Measurements from ENCODE around the gene SPSB1. TPM values are rescaled to one million over a fixed set of nuclear protein-coding genes. Genes with fewer than 3 reads are reported as not detected.

SPSB1 gene
- total and polyA plus RNA-seq, 2 experiments from 2014 or later = 2.4 to 6.8 TPM

DNA sequence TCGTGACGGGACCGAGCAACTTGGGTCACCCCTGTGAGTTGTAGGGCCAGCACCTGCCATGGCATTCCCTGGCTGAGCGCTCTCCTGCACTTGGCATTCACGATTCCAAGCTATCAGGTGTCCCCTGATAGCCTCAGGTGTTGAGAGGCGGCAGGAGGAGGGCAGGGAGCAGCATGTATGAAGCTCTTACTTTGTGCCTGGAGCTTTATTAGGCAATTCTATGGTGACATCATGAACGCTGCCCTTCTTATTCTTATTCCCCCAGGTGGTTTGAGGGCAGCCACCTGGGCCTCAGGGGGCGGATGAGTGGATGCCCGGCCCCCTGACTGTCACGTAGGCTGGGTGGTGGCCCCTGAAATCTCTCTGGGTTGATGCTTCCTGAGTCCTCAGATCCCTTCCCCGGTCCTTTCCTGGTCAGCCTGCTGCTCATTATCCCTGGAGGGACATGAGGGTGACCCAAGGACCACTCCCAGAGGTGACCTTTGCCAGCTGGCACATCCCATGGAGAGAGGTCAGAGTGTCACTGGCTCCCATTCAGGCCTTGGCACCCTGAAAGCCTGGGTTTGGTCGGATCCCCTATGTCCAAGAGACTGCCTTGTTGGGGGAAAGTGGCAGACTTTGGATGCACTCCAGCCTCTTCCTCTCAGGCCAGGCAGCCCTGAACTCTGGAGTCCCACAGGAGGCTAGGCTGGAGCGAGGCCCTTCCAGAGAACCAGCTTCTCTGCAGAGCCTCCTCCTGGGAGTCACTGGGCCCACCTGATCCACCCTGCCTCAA is 51.9 kb downstream of the SPSB1 start:
- H3F3A ChIP-seq (replicated peaks; ENCODE audit: low read depth) = no peaks in the 10 kb centered on the region
- no peaks in the 10 kb centered on the region for H3K36me3 ChIP-seq (ENCODE audit: insufficient read depth)
- H3K27me3 ChIP-seq (ENCODE audit: insufficient read depth) = no peaks in the 10 kb centered on the region
- DNase-seq (ENCODE audit: low spot score) = no peak
- Mint-ChIP-seq H3K36me3 (ENCODE audit: low read depth) (no peaks in the 10 kb centered on the region), H3K27ac (no peak overlapping the region), H3K9me3 (peaks cover 9% of the 10 kb centered on the region; the same call in 1 of the 3 replicates), H3K27me3 (ENCODE audit: insufficient read depth, low read depth, poor library complexity) (peaks cover 7% of the 10 kb centered on the region), H3K4me1 (peaks cover 24% of the 10 kb centered on the region), H3K4me3 (no peak overlapping the region)
- H3K9me2 ChIP-seq (ENCODE audit: insufficient read depth) = no peaks in the 10 kb centered on the region
- no peak overlapping the region for H3K4me2 ChIP-seq
- H4K20me1 ChIP-seq (replicated peaks; ENCODE audit: insufficient read depth) = no peaks in the 10 kb centered on the region
- H3K4me1 ChIP-seq (ENCODE audit: insufficient read depth) = peaks cover 7% of the 10 kb centered on the region; the same call in 1 of the 2 replicates
- no peak overlapping the region for H3K4me3 ChIP-seq
- no peak overlapping the region for H2AFZ ChIP-seq
- H3K27ac ChIP-seq (ENCODE audit: low read depth) = no peak overlapping the region
- no peaks in the 10 kb centered on the region for H3K79me2 ChIP-seq (replicated peaks; ENCODE audit: insufficient read depth)
- no peak for ATAC-seq
- TF ChIP-seq JUNB (IDR thresholded peaks at IDR 0.05; ENCODE audit: unreplicated experiment) = no peak
- TF ChIP-seq EZH2 (IDR thresholded peaks at IDR 0.05; ENCODE audit: low read depth, unreplicated experiment) = no peak

DNA sequence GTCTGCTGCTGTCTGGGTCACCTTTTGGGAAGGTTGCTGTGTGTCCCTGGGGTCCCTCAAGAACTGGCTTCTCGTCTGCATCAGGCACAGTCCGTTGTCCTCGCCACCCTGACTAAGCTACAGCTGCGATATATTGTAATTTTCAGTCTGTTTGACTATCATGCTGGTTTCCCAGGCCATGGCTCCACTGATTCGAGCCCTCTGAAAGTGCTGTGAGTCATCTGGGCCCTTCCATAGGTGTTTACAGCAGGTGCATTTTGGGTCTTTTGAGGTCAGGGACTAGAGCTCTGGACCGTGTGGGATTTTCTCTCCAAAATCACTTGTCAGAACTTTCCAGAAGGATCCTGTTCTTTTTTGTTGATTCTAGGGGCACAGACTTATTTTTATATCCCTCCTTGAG is 52.8 kb downstream of the SPSB1 start:
- ATAC-seq (no peak), DNase-seq (ENCODE audit: low spot score) (no peak)
- Histone ChIP-seq H4K20me1 (replicated peaks; ENCODE audit: insufficient read depth) (no peaks in the 10 kb centered on the region), H3K9me2 (ENCODE audit: insufficient read depth) (no peaks in the 10 kb centered on the region), H3K79me2 (replicated peaks; ENCODE audit: insufficient read depth) (no peaks in the 10 kb centered on the region), H3K4me3 (no peak overlapping the region), H3K4me1 (ENCODE audit: insufficient read depth) (peaks cover 7% of the 10 kb centered on the region; the same call in 1 of the 2 replicates), H3F3A (replicated peaks; ENCODE audit: low read depth) (no peaks in the 10 kb centered on the region), H3K27ac (ENCODE audit: low read depth) (no peak overlapping the region), H3K36me3 (ENCODE audit: insufficient read depth) (no peaks in the 10 kb centered on the region), H3K4me2 (no peak overlapping the region), H3K27me3 (ENCODE audit: insufficient read depth) (no peaks in the 10 kb centered on the region), H2AFZ (no peak overlapping the region)
- no peak overlapping the region for H3K4me3 Mint-ChIP-seq
- peaks cover 24% of the 10 kb centered on the region for H3K4me1 Mint-ChIP-seq
- H3K9me3 Mint-ChIP-seq = peaks cover 9% of the 10 kb centered on the region; the same call in 1 of the 3 replicates
- H3K27ac Mint-ChIP-seq = 0 out of 2 replicates have a peak overlapping the region, but pooled peaks have one; percentile 27
- H3K36me3 Mint-ChIP-seq (ENCODE audit: low read depth) = no peaks in the 10 kb centered on the region
- peaks cover 7% of the 10 kb centered on the region for H3K27me3 Mint-ChIP-seq (ENCODE audit: insufficient read depth, low read depth, poor library complexity)
- no peak for TF ChIP-seq EZH2phosphoT487 (IDR thresholded peaks at IDR 0.05; ENCODE audit: unreplicated experiment)
- TF ChIP-seq CREB1 (CRISPR knock-in tag; IDR thresholded peaks at IDR 0.05; ENCODE audit: low read depth) = no peak
- TF ChIP-seq, protein P1, sequence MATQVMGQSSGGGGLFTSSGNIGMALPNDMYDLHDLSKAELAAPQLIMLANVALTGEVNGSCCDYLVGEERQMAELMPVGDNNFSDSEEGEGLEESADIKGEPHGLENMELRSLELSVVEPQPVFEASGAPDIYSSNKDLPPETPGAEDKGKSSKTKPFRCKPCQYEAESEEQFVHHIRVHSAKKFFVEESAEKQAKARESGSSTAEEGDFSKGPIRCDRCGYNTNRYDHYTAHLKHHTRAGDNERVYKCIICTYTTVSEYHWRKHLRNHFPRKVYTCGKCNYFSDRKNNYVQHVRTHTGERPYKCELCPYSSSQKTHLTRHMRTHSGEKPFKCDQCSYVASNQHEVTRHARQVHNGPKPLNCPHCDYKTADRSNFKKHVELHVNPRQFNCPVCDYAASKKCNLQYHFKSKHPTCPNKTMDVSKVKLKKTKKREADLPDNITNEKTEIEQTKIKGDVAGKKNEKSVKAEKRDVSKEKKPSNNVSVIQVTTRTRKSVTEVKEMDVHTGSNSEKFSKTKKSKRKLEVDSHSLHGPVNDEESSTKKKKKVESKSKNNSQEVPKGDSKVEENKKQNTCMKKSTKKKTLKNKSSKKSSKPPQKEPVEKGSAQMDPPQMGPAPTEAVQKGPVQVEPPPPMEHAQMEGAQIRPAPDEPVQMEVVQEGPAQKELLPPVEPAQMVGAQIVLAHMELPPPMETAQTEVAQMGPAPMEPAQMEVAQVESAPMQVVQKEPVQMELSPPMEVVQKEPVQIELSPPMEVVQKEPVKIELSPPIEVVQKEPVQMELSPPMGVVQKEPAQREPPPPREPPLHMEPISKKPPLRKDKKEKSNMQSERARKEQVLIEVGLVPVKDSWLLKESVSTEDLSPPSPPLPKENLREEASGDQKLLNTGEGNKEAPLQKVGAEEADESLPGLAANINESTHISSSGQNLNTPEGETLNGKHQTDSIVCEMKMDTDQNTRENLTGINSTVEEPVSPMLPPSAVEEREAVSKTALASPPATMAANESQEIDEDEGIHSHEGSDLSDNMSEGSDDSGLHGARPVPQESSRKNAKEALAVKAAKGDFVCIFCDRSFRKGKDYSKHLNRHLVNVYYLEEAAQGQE (IDR thresholded peaks at IDR 0.05; ENCODE audit: unreplicated experiment) = no peak
- no peak for TF ChIP-seq EZH2 (IDR thresholded peaks at IDR 0.05; ENCODE audit: low read depth, unreplicated experiment)
- no peak for TF ChIP-seq JUNB (IDR thresholded peaks at IDR 0.05; ENCODE audit: unreplicated experiment)
- TF ChIP-seq POLR2AphosphoS5 (IDR thresholded peaks at IDR 0.05; ENCODE audit: low read depth) = no peak

Data from GM23338 (cell line).